Measurements from ENCODE around the gene ERCC2.
"Not testable (repeated sequence)": the region's sequence is repeated elsewhere in the genome, so short reads cannot be mapped to it uniquely, and the experiment has no call there.

The ERCC2 gene

DNA sequence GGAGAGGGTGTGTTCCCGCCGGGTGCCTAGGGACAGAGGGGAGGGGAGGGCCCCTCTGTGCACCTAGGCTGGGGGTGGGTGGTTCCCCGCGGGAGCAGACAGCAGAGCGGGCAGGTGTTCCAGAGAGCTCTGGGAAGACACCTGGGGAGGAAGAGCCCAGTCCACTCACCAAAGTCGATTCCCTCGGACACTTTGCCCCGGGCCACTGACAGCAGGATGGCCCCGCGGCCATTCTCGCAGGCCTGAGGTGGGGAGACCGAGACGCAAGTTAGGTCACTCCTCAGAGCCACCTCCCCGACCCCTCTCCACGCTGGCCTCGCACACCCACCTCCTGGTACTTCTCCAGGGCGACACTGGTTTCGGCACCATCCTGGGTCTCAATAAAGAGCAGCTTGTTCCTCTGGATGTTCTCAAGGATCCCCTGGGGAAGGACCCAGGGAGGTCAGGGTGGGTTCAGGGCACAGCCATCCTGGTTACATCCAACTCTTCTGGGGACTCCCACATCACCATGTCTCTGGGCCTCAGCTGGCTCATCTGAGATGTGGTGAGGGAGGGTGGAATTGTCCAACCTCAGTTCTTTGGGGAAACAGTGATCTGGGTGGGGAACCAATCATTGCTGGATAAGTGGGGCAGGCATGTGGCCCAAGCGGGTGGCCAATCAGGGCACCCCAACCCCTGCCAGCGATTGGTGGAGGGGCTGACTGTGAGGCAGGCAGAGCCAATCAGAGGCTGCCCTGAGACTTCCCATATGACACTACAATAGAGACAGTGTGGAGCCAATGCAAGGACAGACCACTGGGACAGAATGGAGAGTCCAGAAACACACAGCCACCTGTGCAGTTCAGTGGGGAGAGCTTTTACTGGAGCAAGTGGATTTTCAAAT is 17.2 kb downstream of the ERCC2 start:
- no peak for DNase-seq

DNA sequence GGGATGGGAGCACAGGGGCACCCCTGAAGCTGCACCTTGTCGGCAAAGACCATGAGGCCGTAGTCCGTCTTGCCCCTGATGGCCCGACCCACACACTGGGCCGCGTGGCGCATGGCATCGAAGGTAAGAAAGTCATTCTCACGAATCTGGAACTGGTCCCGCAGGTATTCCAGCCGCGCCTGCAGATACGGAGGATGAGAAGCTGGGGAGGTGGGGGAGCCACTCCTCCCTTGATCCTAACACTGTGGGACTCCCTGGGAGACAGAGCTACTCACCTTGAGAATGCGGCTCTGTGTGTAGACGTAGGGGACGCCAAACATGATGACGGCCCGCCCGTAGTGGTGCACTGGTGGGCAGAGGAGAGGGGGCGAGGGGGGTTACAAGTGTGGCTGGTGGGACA is 17.9 kb downstream of the ERCC2 start:
- DNase-seq: no peak

DNA sequence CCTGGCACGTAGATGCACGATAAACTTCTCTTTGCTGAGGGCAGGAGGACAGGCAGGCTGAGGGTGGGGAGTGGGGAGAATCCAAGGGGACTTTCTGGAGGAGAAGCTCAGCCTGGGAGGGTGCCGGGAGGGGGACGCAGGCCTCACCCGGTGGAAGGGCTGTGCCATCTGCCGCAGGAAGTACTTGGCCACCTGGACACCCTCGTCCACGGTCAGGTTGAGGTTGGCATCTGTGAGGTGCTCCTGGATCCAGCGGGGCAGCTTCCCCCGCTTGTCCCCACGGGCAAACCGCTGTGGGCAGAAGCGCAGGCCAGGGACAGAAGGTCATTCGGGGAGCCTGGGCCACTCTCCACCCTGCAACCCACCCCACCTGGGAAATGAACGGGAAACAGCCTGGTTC is 18.3 kb downstream of the ERCC2 start:
- DNase-seq: no peak

DNA sequence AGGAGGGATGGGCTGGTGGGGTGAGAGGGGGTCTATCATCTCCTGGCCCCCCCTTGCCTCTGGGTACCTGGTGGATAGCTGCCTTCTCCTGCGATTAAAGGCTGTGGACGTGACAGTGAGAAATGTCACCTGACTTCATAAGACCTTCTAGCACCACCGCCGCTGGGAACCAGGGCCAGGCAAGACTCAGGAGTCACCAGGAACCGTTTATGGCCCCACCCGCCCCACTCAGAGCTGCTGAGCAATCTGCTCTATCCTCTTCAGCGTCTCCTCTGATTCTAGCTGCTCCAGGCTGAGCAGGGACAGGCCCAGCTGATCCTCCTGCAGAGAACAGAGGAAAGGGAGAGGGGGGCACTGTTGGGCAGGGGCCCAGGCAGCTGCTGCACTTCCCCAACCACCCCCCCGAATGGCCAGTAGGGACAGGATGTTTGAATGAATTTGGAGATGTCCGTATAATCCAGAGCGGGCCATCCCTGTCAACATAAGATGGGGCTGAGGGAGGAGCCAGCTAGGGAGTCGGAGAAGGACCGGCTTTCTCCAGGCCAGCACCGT is 18.9 kb downstream of the ERCC2 start:
- no peak for DNase-seq

DNA sequence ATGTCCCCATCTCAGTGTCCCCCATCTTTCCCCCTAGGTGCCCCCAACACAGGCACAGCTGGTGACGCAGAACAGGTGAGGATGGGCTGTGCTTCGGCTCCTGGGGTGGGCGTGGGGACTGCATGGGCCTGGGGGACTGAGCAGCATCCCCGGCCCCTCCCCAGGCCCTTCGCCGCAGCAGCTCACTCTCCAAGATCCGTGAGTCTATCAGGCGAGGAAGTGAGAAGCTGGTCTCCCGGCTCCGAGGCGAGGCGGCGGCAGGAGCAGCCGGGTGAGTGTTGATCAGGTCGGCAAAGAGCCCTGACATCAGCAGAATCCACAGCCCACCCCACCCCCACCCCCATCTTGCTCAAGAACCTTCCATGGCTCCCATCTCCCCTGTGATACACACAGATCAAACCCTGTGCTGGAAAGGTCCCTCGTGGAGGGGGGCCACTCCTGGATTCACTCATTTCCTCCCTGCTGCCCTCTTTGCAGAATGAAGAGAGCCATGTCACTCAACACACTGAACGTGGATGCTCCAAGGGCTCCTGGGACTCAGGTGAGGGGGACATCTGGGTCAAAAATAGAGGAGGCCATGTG is 19.8 kb downstream of the ERCC2 start:
- no peak for DNase-seq

DNA sequence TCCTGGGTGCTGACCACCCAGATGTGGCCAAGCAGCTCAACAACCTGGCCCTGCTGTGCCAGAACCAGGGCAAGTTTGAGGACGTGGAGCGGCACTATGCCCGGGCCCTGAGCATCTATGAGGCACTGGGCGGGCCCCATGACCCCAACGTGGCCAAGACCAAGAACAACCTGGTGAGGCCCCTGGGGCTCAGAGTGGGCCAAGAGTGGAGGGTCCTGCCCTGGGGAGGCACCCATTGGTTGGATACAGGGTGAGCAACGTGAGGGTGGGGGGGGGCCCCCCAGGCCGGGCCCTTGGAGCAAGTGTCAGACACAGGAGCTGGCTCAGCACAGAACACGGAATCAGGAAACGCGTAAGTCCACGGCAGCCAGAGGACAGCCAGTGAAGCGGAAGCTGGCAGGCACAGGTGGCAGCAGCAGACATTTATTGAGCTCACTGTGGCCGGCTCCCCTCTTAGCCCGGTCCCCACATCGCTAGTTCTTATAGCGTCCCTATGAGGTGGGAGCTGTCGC is 20.9 kb downstream of the ERCC2 start:
- no peak for DNase-seq

DNA sequence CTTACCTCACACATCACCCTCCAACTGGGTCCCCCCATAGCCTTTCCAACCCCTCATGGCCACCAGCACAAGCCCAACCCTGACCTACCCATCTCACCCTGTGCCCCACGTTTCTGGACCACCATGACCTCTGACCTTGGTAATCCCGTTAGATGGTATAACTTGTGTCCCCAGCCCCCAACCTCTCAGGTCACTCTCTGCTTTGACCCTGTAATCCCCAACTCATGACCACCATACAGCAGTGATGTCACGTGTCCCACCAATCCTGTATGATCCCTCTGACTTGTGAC is 21.3 kb downstream of the ERCC2 start:
- DNase-seq: no peak

DNA sequence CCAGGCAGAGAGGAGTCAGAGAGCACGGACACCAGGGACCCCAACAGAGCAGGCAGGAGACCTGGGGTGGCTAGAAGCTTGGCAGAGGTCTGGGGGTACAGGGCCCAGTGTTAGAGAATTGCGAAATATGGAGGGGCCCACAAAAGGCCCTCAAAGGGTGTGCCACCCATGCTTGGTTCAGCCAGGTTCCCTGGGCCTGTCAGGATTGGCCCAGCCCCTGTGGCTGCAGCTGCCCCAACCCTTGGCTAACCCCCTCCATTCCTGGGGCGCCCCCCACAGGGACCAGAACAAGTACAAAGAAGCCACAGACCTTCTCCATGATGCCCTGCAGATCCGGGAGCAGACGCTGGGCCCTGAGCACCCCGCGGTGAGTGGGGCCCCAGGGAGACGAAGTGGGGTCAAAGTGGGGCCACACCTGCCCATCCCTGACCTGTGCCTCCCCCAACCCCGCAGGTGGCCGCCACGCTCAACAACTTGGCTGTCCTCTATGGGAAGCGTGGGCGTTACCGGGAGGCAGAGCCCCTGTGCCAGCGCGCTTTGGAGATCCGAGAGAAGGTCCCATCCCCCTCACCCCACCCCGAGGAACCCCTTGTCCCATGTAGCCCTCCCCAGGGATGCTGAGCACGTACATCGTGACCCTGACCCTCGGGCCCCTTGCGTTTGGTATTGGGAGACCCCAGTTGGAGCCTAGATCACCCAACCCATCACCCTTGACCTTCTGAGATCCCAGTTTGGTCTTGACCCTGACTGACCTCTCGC is 21.8 kb downstream of the ERCC2 start:
- DNase-seq: no peak

DNA sequence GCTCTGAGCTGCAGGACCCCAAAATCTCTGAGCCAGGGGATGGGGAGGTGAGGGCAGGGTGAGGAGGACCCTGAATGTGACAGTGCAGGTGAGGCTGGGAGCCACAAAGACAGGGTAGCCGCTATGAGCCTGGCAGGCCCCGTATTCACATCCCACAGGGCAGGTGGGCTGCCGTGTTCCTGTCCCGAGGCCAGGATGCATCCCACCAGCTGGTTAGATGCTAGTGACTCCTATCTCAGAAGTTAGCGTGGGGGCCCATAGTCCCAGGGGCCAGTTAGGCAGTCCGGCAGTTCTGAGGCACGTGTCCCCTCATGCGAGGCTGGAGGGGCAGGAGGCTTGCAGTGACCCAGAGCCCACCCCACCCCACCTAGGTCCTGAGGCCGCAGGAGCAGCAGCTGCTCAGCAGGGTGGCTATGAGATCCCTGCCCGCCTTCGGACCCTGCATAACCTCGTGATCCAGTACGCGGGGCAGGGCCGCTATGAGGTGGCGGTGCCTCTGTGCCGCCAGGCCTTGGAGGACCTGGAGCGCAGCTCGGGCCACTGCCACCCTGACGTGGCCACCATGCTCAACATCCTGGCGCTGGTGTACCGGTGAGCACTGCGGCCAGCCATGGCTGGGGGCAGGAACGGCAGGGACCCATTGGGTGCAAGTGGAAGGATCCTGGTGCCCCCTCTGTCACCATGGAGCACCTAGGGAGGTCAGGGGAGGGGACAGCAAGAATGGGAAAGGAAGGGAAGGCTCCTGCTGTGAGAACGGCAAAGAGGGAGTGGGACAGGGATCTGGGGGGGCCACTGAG is 22.6 kb downstream of the ERCC2 start:
- no peak for DNase-seq

DNA sequence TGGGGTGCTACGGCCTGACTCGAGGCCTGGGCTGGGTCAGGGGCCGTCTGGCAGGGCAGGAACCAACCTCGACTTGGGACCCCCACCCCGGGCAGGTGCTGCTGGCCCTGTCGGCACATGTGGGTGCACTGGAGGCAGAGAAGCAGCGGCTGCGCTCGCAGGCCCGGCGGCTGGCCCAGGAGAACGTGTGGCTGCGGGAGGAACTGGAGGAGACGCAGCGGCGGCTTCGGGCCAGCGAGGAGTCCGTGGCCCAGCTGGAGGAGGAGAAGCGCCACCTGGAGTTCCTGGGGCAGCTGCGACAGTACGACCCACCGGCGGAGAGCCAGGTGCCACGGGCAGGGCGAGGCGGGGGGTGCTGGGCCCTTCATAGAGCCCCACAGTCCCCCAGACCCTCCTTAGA is 23.9 kb downstream of the ERCC2 start:
- DNase-seq: no peak

DNA sequence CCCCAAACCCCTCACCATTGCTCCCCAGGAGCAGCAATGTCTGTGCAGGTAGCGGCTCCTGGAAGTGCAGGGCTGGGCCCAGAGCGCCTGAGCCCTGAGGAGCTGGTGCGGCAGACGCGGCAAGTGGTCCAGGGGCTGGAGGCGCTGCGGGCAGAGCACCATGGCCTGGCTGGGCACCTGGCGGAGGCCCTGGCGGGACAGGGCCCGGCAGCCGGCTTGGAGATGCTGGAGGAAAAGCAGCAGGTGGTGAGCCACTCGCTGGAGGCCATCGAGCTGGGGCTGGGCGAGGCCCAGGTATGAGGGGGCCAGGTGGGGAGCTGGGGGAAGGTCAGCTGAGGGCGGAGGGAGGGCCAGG is 24.9 kb downstream of the ERCC2 start:
- DNase-seq: no peak

DNA sequence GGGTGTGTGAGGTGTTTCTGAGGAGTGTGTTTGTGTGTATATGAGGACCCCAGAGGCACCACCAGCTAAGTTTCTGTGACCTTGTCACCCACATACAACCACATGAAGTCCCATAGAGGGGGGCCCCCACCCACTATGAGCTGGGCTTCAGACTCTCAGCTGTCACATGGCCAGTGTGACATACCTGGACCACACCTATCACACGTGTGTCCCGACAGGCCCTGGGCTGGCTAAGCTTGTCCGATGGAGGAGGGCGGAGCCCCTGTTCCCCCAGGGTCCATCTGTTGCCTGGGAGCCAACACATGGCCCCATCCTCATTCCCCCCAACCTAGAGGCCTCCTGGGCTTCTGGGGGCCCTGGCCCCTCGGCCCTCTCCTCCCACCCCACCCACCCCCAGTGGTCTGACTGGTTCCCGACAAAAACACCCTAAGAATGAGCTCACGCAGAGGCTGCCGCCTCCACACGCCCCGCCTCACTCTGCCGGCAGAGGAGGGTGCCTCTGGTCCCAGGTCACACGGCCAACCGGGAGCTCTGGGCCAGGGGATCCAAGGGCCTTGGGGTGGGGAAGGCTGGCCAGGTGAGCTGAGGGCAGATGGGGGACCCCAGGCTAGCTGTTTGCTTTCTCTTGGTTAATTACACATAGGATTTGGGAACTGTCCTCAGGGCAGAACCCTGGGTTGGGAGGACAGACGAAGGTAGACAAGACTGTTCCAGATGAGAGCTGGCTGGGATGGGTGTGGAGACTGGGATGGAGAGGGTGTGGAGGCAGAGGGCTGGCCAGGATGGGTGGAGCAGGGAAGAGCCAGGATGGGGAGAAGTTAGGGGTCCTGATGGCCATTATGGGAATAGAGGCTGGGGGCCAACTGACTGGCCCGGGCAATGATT is 25.5 kb downstream of the ERCC2 start:
- DNase-seq: no peak

DNA sequence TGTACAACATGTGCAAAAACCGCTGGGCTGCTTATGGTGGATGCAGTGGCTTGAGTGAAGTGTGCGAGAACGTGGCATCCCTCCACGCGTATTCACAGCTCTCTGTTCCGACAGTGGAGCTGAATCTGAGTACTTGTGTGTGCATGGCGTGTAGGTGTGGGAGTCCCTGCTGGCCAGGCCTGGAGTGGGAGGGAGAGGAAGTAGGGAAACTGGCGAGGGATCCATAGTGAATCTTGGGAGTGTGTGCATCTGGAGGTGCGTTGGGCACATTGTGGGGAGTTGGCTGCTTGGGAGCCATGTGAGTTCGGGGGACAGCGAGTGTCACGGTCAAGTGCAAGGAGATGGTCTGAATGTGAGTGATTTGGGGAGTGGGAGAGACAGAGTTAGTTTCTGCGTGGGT is 27.5 kb downstream of the ERCC2 start:
- no peak for DNase-seq

DNA sequence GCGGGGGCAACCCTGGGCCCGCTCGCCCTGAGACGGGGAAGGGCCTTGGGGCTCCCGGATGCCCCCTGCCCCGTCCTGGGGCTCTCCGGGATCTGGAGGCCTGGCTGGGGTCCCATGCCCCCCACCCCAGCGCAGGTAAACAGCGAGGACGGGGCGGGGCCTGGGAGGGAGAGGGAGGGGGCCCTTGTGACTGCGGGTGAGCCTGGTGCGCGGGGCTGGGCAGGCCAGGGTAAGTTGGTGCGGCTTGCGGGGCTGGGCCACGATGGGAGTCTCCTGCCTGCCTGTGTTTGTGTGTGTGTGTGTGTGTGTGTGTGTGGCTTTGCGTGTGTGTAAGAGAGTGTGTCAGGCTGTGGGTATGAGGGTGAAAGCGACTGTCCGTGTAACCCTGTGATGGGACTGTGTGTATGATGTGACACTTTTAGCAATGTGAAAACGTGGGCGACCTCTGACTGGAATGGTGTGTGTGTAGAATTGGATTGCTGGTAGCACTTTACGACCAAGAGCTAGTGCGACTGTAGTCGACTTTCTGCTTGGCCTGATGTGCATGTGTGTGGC is 29.4 kb downstream of the ERCC2 start:
- DNase-seq: no peak

DNA sequence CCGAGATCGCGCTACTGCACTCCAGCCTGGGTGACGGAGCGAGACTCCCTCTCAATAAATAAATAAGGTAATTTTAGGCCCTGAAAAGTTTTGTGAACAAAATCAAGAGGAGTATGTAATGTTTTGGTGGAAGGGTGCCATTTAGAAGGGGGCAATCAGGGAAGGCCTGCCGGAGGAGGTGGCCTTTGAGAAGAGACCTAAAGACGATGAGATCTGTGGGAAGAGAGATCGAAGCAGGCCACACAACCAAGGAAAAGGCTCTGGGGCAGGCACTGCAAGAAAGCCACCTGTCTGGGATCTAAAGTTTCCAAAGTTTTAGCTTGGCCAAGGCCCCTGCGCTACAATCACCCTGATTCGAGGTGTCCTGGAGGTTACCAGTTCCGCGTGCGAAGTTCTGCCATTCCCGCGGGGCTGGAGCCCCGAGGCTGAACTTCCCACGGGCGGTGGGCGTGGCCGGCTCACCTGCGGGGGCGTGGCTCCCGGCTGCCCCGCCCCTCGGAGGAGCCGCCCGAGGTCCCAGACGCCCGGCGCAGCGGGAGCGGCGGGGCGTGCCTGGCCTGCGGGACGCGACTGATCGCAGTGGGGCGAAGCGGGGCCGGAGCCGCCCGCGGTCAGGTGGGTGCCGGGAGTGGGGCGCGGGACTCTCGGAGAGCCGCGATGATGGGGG is 30.0 kb downstream of the ERCC2 start, which contains the start of gene KLC3:
TSS of gene KLC3 (plus strand) at position 519 of the 667 bp plus-strand sequence. CDS start 4,792 bp downstream, outside the sequence.
- DNase-seq: no peak

DNA sequence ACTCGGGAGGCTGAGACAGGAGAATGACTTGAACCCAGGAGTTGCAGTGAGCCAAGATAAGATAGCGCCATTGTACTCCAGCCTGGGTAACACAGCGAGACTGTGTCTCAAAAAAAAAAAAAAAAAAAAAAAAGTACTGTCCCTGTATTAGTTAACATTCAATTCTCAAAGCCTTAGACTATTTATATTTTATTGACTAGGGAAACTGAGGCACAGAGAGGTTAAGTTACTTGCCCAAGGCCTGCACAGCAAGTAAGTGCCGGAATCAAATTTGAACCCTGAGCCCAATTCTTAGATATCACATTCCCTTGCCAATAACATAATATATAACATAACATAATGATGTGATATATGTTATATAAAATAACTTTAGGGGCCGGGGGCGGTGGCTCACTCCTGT is 30.7 kb downstream of the ERCC2 start:
- DNase-seq: no peak

DNA sequence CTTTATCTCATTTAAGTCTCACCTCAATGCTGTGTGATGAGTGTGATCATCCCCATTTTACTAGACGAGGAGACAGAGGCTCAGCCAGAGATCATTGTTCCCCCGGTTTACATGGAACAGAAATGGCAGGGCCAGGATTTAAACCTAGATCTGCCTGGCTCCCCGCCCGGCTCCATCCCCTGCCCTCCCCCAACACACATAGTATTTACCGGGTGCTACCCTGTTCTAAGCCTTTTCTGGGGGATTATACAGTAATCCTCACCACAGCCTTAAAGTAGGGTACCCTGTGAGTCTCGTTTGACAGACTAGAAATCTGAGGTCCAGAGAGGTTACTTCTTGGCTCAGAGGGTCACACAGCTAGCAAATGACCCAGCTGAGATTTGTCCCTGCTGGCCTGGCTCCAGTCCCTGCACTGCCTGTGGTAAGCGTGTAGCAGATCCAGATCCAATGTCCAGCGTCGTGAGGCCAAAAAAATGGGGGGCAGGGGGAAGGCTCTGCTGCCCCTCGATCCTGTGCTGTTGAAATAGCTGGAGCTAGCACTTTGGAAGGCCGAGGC is 33.6 kb downstream of the ERCC2 start:
- no peak for DNase-seq

DNA sequence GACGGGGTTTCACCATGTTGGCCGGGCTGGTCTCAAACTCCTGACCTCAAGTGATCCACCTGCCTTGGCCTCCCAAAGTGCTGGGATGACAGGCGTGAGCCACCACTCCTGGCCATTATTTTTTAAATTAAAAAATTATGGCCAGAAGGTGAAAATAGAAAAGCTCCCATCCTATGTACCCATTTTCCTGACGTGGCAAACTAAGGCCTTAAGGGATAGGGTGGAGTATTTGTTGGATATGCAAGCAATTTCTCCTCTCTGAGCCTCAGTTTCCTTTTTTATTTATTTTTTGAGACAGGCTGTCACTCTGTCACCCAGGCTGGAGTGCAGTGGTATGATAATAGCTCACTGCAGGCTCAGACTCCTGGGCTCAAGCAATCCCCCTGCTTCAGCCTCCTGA is 35.5 kb downstream of the ERCC2 start:
- DNase-seq: not testable (repeated sequence)

DNA sequence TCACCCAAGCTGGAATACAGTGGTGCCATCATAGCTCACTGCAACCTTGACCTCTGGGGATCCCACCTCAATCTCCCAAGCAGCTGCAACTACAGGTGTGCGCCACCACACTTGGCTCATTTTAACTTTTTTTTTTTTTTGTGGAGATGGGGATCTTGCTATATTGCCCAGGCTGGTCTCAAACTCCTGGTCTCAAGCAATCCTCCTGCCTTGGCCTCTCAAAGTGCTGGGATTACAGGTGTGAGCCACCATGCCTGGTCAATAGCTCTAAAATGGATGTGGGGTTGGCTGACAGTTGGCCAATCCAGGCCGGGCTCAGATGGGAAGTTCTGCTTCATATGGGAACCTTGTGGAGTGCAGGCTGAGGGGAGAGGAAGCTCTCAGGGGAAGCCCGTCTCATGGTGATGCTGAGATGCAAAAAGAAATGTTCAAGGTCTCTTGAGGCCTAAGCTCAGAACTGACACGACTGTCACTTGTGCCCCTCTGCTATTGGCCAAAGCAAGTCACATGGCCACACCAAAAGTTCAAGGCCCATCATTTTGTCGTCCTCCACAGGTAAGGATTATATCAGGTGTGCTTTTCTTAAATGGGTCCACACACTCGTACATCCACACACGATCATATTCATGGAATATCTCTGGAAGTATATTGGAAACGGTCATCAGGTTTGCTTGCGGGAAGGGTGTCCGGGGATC is 36.6 kb downstream of the ERCC2 start:
- peak; percentile 5 to 17 for DNase-seq

DNA sequence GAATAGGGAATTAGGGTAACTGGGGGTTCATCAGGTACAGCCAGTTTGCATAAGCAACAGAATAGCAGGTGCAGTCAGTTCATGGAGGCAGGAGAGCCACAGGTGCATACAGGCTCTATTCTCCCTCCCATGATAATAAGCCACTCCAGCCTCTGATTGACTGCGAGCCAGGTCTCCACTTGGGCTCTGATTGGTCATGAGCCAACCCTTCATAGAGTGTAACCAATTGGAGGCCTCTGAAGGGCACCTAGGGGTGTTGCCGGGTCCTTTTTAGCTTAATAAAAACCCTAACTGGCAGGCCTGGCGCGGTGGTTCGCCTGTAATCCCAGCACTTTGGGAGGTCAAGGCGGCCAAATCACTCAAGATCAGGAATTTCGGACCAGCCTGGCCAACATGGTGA is 39.0 kb downstream of the ERCC2 start:
- DNase-seq: no peak
